HG03460 (cell line): Measurements from ENCODE around the gene MYLK.

Source experiments
- ATAC-seq: cut with Tn5 transposase; IDR thresholded peaks from one replicate; pipeline ENCODE4 v1.9.1; 2021; ENCODE audit not compliant: unreplicated experiment

Gene MYLK

DNA sequence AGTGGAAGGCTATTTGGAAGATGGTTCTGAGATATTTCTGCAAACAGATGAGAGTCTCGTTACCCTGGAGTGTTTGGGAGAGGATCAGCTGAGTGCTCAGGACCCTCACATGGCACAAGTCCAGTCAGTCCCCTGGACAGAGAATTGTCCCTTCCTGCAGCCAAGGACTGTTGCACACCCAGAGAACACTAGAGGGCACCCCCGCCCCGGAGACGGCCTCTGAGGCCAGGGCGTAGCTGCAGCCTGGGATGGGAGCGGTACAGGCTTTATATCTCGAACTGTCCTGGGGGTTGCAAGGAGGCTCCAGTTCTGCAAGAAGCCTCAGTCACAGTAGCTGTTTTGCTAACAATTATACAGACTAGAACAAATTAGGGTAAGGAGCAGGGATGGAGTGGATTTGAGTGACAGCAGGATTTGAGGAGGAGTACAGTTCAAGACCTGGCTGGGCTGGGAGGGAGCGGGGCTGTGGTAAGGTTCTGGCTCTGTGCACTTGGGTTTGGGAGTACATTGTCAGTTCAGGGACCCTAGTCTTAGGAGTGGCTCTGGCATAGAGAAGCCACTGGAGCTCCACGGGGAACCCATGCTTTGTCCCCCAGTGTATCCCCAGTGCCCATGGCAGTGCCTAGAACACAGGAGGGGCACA is 231.7 kb downstream of the MYLK start:
- no peak for ATAC-seq

DNA sequence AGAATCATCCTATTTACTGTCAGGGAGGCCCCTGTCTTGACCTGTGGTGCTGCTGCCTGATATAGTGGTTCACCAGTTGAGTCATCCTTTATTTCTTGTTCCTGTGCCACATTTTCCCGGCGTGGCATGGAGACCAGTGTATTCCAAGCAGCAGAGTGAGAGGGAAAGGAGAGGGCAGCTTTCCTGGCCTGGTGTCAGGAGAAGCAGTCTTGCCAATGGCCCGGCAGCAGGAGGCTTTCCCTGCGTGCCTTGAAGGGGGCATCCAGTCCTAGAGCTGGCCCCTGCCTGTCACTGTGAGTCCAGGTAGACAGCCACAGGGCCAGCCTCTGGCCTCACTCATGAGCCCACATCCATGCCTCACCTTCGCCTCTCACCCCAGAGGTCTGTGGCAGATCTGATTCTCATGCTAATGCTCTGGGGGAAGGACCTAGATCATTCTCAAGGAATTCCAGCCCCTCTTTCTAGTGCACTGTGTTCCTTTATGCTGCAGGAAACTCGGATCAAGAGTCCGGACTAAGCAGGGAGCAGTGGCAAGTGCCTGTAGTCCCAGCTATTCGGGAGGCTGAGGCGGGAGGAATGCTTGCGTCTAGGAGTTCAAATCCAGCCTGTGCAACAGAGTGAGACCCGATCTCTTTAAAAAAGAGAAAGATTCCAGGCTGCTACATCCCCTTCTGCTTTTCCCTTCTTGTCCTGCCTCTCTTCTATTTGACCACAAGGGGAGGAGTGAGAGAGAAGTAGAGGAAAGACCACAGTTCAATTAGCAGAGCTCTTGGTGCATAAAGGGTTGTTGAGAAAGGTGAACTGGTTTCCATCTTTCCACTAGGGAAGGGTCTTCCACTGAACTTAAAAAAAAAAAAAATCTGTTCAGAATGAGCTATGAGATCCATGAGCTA is 232.4 kb downstream of the MYLK start:
- no peak for ATAC-seq

DNA sequence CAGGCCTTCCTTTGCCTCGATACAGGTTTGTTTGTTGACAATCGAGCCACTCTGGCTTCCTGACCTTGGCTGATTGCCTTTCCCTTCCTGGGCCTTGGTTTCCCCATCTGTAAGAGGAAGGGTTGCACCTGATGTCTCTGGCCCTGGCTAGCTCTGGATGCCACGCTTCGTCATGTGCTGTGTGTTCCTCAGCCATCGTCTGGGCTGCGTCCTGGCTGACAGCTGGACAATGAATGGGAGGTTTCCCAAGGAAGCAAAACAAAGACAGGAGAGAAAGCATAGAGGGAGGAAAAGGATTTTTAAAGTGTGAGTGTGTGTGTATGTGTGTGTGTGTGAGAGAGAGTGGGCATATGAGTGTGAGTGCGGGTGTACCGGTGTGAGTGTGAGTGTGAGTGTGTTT is 234.0 kb downstream of the MYLK start:
- ATAC-seq: no peak

DNA sequence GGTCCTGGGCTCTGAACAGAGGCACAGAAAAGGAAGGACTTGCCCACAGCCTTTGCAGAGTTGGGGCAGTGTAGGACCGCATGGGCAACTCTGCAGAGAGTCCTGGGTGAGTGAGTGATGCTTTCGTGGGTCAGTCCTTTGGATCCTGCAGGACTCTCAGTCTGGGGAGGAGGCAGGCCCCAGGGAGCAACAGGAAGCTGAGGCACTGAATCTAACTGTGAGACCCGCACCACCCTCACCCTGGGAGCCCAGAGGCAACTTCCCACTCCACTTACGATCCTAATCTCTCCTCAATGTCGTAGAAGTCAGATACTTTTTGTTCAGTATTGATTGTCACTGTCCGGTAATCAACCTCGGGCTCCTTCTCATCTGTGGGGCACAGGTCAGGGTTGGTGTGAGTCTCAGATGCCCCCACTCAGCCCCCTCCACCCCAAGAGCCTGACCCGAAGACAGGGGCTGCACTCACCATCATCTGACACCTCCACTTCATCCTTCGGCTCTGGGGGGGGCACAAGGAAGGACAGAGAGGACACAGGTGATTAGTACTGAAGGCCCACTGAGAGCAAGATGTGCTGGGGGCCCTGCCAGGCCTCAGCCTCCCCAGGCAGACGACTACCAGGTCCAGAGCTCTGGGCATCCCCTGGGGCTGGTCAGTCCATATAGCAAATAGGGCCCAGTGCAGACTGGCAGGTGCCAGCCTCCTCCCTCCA is 235.3 kb downstream of the MYLK start:
- no peak for ATAC-seq

DNA sequence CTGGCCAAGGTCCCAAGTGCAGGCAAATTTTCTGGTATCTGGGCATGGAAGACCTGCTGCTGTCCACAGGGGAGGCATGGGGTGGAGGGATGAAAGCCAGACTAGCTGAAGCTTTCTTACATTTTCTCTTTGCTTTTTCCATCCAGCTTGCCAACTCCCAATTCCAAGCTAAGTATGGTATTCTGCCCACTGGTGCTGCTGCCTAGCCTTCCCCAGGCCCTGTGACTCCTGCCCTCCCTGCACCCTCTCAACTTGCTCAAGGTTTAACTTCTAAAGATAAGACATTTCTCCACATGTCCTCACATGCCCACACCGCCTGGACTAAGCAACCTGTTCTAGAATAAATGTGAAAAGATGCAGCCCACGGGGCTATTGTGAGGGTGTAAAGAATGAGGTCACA is 239.8 kb downstream of the MYLK start:
- no peak for ATAC-seq

DNA sequence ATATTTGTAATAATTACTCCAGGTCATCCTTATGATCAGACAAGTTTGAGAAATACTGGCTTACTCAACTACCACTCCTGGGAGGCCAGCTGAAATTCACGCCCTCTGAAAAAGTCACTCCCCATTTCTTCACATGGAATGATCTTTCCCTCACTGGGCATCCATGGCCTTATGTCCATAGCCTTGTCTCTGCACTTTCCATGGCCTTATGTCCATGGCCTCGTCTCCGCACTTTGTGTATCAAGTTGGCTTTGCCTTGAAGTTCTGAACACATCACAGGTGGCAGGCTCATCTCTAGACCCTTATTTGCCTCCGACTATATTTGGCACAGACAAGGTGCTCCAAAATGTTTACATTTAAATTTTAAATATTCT is 241.2 kb downstream of the MYLK start:
- ATAC-seq: no peak

DNA sequence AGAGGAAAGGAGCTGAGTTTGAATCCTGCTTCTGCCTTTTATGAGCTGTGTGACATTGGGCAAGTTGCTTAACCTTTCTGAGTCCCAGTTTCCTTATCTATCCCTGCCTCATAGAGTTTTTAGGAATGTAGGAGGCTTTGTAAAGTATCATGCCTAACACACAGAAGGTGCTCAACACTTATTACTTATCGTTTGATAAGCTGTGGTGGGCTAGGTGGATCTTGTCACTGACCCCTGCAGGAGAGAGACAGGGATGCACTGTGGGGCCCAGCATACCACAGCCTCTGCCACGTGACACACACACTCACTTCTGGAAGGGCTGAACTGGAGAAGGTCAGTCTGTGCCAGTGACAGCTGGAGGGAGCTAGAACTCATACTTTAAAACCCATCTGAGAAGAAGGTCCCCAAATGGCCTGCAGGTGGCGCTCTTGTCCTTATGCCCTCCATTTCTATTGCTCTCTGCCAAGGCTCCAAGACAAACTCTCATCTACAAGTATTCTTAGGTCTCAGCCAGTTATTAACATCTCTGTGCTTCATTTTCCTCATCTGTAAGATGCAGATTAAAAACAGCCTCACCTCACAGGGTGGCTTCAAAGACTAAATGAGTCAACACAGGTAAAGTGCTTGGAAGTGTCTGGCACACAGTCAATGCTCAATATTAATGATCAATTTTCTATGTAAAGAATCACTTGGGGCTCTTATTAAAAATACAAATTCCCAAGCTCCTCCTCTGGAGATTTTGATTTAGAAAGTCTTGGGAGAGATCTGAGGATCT is 241.8 kb downstream of the MYLK start:
- peak; percentile 89 for ATAC-seq

DNA sequence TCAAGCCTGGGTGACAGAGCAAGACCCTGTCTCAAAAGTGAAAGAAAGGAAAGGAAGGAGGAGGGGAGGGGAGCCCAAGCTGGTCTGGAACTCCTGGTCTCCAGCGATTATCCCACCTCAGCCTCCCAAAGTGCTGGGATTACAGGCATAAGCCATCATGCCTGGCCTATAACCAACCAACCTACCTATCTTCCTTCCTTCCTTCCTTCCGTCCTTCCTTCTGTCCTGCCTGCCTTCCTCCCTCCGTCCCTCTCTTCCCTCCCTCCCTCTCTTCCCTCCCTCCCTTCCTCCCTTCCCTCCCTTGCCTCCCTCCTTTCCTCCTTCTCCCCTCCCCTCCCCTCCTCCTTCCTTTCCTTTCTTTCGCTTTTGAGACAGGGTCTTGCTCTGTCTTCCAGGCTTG is 242.6 kb downstream of the MYLK start:
- no peak for ATAC-seq

DNA sequence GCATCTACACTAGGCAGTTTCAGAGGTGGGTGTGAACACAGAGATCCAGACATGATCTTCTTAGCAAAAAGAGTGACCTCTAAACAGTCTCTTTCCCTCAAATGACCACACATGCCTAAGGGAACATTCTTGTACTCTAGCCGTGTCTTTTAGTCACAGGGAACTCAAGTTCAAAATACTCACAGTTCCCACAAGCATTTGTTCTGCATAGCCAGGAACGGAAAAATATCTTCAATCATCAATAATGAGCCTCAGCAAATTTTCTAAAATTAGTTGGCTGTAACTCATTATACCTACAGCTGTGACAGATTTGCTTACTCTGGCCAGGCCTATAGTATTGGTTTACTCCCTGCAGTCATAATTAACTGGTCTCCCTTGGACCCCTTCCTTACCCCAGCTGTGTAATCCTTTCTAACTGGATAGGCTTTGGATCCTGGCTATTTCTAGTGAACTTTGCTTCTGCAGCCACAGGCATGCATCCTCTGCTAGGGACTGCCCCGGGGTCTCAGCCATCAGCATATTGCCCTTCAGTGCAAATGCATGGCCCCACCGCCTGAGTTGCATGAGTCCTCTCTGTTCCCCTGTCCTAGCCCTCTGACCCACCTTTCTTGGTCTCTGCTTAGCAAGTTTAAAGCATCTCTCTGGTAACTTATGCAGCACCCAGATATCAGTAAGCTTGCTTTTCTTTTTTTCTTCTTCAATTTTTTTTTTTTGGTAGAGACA is 243.2 kb downstream of the MYLK start:
- no peak for ATAC-seq

DNA sequence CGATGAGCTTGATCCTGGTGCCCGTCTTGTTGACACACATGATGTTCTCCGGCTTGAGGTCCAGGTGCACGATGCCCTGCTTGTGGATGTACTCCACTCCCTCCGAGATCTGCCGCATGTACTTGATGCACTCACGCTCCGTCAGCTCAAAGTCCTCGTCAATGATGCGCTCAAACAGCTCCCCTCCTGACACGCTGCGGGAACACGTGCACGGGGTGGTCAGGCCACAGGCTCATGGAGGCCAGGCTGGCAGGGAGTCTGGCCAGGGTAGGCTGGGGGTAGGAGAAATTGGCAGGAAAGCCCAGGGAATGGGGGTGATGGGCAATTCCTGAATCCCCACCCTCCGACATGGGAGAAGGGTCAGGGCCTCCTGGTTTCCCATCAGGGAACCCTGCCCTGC is 243.8 kb downstream of the MYLK start:
- no peak for ATAC-seq

DNA sequence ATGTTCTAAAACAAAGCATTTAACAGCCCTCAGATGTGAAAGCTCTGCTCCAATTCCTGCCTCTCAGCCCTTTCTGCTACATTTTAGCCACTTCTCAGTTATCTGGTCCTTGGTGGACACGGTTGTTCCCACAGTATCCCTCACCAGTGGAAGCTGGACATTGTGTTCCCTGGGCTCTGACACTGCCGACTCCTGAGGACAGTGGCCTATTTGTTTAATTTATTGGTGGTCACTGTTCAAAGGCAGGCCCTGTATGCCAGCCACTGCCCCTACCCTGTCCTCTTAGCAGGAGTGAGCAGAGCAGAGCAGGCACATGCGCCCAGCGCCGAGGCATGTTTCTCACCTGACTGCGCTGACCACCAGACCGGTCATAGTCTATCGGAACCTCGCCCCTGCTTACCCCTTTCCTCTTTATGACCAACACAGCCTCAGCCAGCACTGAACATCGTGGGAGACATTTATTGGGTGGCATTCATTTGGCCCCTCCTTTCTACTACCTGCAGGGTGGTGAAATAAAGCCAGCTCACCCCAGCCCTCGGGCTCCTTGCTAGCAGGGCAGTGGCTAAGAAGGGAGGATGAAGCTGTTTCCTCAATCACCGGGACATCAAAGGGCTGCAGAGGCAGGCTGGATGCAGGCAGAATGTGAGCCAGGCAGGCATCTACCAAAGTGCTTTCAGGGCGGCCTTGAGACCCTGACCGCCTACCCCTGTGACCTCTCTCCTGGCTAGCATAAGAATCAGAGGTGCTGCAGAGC is 245.0 kb downstream of the MYLK start:
- ATAC-seq: no peak

DNA sequence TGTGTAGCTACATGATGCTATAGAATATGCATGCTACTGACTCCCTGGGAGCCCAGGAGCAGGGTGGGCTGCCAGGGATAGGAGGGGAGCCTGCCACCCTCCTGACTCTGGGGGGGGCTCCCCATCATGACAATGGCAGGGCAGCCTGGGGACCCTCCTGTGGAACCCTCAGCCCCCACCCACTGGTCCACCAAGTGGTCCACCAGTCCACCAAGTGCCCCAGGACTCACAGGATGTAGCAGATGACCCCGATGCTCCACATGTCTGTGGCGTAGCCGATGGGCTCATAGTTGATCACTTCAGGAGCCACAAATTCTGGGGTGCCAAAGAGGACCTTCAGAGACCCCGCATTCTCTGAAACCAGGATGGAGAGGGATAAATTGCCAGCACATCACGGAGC is 246.3 kb downstream of the MYLK start:
- ATAC-seq: no peak

DNA sequence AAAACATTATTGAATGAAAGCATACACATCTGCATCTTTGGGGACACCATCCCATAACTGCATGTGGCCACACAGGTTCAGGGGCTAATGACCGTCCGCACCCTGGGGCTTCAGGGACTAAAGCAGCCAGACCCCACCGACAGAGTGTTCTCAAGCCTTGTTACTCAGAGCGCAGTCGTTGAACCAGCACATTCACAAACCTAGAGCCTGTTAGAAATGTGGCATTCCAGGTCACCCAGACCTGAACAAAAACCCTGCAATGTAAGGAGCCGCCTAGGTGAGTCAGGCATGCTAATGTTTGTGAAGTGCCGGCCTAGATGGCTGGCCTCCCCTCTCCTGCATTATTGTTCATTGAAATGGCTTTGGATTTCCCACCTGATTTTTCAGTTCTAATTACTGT is 247.0 kb downstream of the MYLK start:
- no peak for ATAC-seq

DNA sequence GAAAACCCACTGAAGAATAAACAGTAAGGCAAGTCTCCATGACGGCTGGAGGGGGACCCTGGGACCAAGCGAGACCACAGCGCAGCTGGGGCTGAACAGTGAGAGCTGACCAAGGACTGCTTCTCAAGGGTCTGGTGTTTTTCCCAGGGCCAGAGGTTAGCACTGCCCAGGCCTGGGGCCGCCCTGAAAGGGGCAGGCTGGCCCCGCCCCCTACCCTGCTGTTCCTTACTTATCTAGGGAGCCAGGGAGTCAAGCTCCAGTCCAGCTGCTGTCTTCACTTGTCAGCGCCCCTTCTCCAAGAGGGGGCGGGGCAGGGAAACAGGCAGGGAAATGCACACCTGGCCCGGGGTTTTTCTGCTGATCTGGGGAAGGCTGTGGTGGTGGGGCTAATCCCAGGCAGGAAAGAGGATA is 247.7 kb downstream of the MYLK start:
- no peak for ATAC-seq

DNA sequence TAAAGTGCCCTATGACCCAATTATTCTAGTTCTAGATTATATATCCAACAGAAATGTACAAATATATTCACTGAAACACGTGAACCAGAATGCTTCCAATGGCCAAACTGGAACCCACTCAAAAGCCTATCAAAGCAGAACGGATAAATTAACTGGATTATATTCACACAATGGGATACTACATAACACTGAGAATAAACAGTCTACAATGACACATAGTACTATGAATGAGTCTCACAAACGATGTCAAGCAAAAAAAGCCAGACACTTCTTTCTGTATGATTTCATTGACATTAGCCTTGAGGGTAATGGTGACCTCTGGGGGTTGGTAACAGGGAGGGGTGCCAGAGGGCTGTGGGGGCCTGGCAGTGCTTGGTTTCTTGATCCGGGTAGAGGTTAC is 248.4 kb downstream of the MYLK start:
- no peak for ATAC-seq

DNA sequence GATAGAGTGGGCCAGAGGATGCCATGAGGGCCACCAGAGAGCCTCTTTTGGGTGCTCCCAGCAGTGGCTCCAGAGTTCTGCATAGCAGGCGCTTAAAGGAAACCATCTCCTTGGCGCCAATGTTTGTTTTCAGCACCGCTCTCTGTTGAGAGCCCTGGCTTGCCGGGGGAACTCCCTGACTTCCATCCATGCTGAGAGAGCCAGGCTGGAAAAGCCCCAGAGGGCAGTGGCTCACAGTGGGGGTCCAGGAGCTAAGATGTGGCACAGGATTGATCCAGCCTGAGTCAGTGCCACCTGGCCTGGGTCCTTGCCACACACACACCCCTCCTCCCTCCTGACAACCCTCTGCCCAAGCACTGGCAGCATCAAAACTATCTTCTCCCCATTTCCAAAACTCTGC is 248.9 kb downstream of the MYLK start:
- no peak for ATAC-seq

DNA sequence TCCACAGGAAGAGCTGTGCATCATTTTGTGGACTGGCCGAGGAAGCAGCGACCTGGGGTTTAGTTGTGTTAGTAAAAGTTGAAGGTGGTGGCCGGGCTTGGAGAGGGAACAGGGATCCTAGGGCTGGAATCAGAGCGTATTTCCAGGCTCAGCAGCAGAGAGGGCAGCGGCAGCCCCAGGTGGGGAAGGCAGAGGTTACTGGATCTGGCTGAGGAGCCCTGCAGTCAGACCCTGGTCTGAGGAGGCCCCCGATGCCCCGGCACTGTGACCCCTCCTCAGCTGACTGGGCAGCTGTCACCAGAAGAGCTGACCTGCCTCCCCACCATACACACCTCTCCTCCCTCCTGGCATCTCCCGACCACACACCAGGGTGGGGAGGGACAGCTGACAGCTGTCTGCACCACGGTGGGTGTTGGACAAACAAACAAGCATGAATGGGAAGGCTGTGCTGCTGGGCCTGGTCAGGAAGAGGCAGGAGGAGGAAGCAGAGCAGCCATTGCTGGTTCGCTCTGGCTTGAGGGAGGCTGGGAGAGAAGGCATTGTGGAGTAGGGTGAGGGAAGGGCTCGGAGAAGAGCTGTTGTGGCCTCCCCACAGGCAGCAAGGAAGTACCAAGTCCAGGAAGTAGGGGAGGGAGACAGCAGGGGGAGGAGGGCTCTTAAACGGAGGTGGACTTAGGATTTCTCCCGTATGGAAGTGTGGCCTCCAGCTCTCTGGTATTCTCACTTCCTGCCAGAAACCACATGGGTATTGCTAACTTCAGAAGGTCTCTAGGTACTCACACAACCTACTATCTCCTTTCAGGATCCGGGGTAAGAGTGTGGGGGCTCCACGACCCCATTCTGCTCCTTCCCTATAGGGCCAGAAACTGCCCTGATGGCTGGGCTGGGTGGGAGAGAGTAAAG is 249.7 kb downstream of the MYLK start:
- ATAC-seq: no peak

DNA sequence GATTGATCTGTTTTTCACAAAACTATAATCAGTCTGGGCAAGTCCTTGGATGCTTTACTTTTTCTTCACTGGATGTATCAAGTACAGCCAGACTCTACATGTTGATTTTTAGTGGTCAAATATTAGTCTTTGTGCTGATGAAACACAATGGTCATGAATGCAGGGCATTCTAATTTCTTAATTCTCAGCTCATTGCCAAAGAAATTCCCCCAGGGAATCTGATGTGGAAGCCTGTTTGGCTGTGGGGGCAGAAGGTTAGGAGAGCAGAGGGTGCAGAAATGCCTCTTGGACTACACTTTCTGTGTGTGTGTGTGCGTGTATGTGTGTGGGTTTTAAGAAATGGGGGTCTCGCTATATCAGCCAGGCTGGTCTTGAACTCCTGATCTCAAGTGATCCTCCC is 250.6 kb downstream of the MYLK start:
- no peak for ATAC-seq

DNA sequence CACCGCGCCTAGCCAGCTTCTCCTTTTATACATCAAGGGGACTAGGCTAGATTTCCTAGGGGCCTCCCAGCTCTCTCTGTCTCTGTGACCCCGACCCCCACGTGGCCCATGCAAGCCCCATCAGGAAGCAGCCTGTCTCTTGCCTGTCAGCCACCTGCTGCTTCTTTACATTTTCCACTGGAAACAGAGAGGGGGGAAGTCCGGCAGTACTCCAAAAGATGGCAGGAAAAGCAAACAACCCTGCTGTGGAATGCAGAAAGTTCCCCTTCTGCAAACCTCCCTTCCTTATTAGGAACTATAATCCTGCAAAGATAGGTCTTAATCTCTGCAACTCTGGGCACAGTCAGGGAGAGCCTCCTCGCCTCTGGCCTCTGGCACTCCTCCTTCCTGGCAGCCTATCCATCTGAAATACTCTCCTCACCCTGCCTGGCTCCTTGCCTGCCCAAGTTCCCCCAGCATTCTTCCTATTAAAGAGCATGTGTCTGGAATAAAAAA is 251.9 kb downstream of the MYLK start:
- no peak for ATAC-seq
